ENCODE data around the gene SMDT1.
"Not testable (repeated sequence)": the region's sequence is repeated elsewhere in the genome, so short reads cannot be mapped to it uniquely, and the experiment has no call there.

Gene SMDT1

DNA sequence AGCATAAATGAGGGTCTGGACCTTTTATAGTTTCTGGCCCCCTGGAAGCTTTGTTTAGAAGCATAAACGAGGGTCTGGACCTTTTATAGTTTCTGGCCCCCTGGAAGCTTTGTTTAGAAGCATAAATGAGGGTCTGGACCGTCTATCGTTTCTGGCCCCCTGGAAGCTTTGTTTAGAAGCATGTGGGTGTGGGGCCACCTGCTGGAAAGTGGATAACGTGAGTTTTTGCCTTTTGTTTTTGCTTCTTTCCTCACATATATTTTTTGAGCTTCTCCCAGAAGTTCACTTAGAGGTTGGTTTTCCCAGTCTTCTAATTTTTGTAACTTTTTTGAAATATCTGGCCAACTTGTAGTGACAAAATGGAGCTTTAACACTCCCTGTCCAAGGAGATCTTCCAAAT, 33.3 kb downstream of the SMDT1 start:
- not testable (repeated sequence) for DNase-seq

DNA sequence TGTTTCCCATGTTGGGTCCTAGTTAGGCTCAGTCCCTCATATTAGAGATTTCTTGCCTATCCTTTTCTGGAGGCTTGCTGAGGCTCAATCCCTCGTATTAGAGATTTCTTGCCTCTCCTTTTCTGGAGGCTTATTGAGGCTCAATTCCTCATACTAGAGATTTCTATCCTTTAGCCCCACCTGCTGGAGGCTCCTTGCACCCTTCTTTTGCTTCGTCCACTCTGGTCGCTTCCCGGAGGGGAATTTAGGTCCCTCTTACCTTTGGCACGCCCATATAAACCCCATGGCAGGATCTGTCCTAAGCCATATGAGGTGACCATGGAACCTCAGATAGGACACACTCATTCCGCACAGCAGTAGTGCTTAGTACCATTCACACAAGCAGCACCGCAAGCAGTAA, 35.2 kb downstream of the SMDT1 start:
- no peak for DNase-seq

DNA sequence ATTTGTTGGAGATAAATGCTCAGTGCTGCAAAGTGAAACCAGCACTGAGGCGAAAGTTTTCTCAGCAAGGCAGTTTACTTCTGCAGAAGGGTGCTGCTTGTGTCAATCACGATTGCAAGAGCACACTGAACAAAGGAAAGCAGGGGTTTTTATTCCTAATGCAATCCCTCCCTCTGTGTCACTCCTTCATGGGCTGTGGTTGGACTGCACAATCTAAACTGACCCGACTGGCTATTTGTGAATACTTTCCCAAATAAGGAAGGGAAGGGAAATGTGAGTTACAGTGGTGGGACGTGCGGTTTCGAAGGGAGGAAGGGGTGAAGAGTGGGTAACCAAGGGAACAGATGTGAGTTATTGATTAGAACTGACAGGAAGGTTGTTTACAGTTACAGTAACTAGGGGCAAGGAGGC, 35.9 kb downstream of the SMDT1 start:
- DNase-seq: not testable (repeated sequence)

DNA sequence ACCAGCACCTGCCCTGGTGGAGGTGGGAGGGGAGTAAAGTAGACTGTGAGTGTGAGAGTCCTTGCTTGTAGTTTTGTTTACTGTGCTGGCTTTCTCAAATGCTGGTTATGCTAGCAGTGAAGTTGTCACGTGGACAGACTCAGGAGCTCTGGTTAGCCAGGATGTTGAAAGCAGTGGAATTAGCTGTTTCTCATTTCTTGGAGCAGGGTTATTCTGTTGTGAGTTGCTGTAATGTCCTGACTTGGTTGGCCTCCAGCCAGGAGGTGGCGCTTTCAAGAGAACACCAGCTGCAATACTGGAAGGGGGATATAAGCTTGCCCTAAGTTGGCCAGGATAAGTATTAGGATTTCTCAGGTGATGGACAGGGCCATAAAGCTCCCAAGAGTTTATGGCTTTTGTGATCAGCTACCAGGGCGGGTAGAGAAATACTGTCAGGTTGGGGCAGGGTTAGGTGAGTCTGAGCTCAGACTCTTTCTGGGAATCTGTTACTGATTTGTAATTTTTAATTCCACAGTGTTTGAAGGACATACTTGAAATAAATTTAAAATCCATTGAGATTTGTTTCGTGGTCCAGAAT, 37.4 kb downstream of the SMDT1 start:
- no peak for DNase-seq

DNA sequence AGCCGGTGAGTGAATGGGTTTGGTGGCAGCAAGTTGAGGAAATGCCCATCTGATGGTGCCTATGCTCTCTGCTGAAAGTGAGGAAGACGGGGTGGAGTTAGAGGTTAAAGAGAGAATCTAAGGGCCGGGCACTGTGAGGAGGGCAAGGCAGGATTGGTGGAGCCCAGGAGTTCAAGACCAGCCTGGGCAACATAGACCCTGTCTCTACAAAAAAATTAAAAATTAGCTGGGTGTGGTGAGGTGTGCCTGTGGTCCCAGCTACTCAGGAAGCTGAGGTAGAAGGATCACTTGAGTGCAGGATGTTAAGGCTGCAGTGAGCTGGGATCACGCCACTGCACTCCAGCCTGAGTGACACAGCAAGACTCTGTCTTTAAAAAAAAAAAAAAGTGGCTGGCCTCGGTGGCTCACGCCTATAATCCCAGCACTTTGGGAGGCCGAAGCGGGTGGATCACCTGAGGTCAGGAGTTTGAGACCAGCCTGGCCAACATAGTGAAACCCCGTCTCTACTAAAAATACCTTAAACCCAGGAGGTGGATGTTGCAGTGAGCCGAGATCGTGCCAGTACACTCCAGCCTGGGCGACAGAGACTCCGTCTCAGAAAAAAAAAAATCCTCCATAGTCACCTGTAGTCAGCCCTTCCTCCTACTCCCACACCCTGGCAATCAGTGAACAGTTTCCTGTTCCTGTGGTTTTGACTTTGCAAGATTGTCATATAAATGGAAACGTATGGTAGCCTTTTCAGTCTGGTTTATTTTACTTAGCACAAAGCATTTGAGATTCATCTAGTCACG, 40.9 kb downstream of the SMDT1 start:
- not testable (repeated sequence) for DNase-seq

DNA sequence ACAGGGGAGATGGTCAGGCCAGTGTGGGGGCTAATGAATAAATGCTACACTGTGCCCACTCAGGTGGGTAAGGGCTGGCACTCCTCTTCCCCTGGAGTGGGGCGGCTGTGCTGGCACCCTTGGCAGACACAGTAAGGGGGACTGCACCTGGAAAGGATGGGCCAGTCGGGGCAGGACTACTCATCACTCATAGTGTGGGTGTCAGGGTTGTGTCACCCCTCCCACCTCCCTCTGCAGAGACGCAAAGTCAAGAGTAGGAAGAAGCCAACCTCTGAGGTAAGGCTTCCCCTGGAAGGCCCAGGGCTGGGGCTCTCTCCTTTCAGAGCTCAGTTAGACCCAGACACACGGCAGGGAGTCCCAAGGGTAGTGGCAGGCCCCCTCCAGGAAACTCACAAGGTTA, 44.0 kb downstream of the SMDT1 start:
- not testable (repeated sequence) for DNase-seq

DNA sequence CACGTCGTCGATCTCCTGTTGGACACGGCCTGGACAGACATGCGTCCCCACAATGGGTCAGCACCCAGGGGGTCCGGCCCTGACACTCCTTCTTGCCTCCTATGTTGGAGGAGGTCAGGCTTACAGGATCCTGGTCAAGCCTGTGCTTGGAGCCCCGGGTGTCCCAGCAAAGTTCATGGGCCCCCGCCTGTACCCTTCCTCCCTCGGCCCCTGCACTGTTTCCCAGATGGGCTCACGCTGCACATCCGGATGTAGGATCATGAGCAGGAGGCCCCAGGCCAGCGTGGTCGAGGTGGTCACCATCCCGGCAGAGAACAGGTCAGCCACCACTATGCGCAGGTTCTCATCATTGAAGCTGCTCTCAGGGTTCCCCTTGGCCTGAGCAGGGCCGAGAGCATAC, 48.1 kb downstream of the SMDT1 start:
- no peak for DNase-seq

DNA sequence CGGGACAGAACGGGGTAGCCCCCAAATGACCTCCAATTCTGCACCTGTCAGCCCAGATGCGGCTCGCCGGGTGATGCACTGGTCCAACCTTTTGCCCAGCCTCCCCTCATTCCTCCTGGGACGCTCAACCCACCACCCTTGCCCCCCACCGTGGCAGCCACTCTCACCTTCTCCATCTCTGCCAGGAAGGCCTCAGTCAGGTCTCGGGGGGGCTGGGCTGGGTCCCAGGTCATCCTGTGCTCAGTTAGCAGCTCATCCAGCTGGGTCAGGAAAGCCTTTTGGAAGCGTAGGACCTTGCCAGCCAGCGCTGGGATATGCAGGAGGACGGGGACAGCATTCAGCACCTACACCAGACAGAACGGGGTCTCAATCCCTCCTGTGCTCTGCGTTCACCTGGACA, 48.5 kb downstream of the SMDT1 start:
- DNase-seq: not testable (repeated sequence)

DNA sequence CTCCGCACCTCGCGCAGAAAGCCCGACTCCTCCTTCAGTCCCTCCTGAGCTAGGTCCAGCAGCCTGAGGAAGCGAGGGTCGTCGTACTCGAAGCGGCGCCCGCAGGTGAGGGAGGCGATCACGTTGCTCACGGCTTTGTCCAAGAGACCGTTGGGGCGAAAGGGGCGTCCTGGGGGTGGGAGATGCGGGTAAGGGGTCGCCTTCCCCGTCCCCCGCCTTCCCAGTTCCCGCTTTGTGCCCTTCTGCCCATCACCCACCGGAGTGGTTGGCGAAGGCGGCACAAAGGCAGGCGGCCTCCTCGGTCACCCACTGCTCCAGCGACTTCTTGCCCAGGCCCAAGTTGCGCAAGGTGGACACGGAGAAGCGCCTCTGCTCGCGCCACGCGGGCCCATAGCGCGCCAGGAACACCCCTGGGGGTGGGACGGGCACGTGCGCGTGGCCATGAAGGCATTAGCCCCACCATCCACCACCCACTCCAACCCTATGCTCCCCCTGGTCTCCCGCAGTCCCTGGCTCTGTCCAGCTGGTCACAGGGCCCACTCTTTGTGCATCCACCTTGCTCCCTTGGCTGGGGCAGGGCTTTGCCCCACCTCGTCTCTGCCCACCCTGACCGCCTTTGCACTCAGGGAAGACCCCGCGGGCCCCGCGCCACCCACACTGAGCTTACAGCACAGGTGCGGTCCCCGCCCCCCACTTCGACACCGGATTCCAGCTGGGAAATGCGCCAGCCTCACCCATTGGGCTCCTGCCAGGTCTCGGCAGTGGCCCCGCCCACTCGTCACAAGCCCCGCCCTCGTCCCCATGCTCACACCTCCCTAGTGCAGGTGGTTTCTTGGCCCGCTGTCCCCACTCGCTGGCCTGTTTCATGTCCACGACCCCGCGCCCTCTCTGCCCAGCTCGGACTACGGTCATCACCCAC, 49.5 kb downstream of the SMDT1 start:
- not testable (repeated sequence) for DNase-seq

DNA sequence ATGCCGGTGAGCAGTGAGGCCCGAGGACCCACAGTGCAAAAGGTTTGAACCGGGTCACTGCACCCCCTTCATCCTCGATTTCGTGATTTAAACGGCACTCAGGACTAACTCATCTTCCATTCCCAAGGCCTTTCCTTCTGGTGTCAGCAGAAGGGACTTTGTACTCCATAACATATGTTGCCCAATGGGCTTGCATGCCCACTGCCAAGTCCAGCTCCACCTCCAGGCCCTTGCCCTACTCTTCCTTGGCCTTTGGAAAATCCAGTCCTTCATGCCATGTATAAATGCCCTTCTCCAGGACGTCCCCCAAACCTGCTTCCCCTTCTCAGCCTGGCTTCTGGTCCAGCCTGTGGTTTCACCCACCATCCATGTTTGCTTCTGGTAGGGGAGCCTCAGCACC, 50.7 kb downstream of the SMDT1 start:
- not testable (repeated sequence) for DNase-seq

DNA sequence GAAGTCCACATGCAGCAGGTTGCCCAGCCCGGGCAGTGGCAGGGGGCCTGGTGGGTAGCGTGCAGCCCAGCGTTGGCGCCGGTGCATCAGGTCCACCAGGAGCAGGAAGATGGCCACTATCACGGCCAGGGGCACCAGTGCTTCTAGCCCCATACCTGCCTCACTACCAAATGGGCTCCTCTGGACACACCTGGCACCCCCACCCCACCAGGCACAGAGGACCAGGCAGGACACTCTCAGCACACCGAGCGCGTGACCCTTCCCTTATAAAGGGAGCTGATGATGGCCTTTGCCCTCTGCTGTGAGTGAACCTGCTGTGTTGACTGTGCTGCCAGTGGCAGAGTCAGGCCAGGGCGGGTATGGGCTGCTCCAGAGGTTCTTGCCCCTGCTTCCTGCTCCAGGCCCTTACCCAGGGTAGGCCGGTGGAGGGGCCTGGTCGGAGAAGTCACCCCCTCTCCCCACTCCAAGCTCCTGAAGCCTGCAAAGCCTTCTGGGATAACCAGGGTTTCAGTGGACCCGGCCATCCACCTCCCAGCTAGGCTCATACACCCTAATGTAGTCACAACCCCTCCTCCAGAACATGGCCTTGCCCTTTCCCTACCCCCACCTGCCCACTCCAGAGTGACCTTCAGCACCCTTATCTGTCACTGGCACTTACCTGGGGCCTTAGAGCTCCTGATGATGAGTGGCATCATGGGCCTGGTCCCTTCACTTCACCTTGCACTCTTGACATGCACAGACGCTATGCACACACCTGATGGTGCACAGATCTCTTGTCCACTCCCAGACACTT, 51.3 kb downstream of the SMDT1 start, which contains the start of gene CYP2D6:
CYP2D6 (minus strand) TSS at position 172 of the 793 bp plus-strand sequence; CDS start at position 153, 19 bp downstream.
- DNase-seq: not testable (repeated sequence)

DNA sequence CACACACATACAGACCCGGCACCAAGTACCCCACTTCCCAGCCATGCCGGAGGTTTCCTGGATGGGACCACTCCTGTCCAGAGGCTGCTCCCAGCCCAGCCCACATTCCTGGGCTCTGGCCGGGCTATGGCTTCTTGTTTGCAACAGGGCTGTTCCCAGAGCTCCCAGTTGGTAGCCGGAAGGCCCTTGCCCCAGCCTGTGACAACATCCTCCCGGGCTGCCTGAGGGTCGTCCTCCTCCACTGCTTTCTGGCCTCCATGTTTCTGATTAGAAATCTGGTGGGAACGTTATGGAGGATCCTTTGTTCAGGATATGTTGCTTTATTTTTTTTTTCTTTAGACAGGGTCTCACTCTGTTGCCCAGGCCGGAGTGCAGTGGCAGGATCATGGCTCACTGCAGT, 52.1 kb downstream of the SMDT1 start:
- no peak for DNase-seq

DNA sequence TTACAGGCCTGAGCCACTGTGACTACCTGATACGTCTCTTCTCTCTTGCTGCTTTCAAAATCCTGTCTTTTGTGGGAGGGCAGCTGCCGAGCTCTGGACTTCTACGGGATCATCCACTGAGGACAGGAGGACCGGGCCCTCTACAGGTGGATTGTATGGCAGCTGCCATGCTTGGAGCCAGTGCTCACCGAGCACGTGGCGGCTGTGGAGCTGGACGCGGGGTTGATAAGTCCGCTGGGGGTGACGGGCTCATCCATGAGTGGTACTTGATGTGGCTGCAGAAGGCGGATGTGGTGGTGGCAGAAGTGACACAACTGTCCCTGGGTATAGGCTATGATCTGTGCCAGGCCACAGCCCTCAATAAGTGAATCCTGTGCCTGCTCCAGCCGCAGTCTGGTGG, 53.0 kb downstream of the SMDT1 start:
- DNase-seq: no peak

Data from hippocampal formation (tissue), 2 donors.